ENCODE data around the gene FIZ1.
A peak's percentile ranks its signal among the peaks of the same experiment; 100 is the strongest.

The FIZ1 gene

GRCh38 chr19:55611983-55612645 is 12.8 kb upstream of the FIZ1 start:
- no peak for DNase-seq

GRCh38 chr19:55611300-55611982 is 12.1 kb upstream of the FIZ1 start:
- DNase-seq = no peak

GRCh38 chr19:55609326-55609725 is 10.0 kb upstream of the FIZ1 start:
- no peak for DNase-seq

- DNase-seq = no peak
Observed at GRCh38 chr19:55606817-55607216, 7.5 kb upstream of the FIZ1 start.

GRCh38 chr19:55606471-55606787 is 7.1 kb upstream of the FIZ1 start:
- no peak for DNase-seq

- DNase-seq = peak; percentile 76
Observed at GRCh38 chr19:55605637-55606470, 6.5 kb upstream of the FIZ1 start, which contains the start of gene ZNF865. ZNF865 (plus strand) TSS chr19:55605647; CDS start chr19:55613619, 7,972 bp downstream.

- DNase-seq = peak; percentile 99
Observed at GRCh38 chr19:55605207-55605636, 5.9 kb upstream of the FIZ1 start.

GRCh38 chr19:55603581-55604292 is 4.4 kb upstream of the FIZ1 start:
- no peak for DNase-seq

GRCh38 chr19:55603115-55603514 is 3.8 kb upstream of the FIZ1 start:
- DNase-seq = no peak

GRCh38 chr19:55602104-55603001 is 3.0 kb upstream of the FIZ1 start:
- DNase-seq = no peak

- DNase-seq = no peak
Observed at GRCh38 chr19:55601084-55601483, 1.8 kb upstream of the FIZ1 start.

GRCh38 chr19:55600662-55601028 is 1.3 kb upstream of the FIZ1 start:
- no peak for DNase-seq

GRCh38 chr19:55599842-55600661 is 735 bp upstream of the FIZ1 start, which contains the start of gene ZNF524:
ZNF524 (plus strand) TSS chr19:55600288; CDS start chr19:55602113, 1,825 bp downstream.
- peak; percentile 91 for DNase-seq

- peak; percentile 96 for DNase-seq
Observed at GRCh38 chr19:55598719-55599467, 424 bp downstream of the FIZ1 start.

GRCh38 chr19:55598034-55598433 is 1.3 kb downstream of the FIZ1 start:
- no peak for DNase-seq

GRCh38 chr19:55597501-55597921 is 1.8 kb downstream of the FIZ1 start:
- no peak for DNase-seq

- DNase-seq = no peak
Observed at GRCh38 chr19:55596304-55596703, 3.0 kb downstream of the FIZ1 start.

GRCh38 chr19:55594996-55595545 is 4.2 kb downstream of the FIZ1 start:
- DNase-seq = no peak

GRCh38 chr19:55593096-55593772 is 6.1 kb downstream of the FIZ1 start:
- no peak for DNase-seq
